Left lobe of liver (tissue), 2 donors: Measurements from ENCODE around the gene PDE9A. TPM values are rescaled to one million over a fixed set of nuclear protein-coding genes. Genes with fewer than 3 reads are reported as not detected.
"Not testable (repeated sequence)": the region's sequence is repeated elsewhere in the genome, so short reads cannot be mapped to it uniquely, and the experiment has no call there.

Source experiments
- ATAC-seq: fragments of 200-7000 bp; cut with Tn5 transposase; one replicate; pipeline ENCODE4 v1.9.1; 2020; ENCODE audit warnings: mild to moderate bottlenecking, moderate library complexity
- DNase-seq: peaks from one replicate; pipeline ENCODE4 v3.0.0-alpha.2; 2020; ENCODE audit warnings: low spot score
- total RNA-seq: library from RNA; stranded (reverse); gene quantifications from one replicate; pipeline ENCODE4 v1.2.1, GENCODE V29; 2021
- donor health status: DM: no; HTN: no; CAD: no; lungs with moderate emphysema.
- donor health status: DM: no; HTN: yes; CAD: no.

Gene PDE9A
- total RNA-seq, 1 donor from 2014 or later = 3.9 TPM

DNA sequence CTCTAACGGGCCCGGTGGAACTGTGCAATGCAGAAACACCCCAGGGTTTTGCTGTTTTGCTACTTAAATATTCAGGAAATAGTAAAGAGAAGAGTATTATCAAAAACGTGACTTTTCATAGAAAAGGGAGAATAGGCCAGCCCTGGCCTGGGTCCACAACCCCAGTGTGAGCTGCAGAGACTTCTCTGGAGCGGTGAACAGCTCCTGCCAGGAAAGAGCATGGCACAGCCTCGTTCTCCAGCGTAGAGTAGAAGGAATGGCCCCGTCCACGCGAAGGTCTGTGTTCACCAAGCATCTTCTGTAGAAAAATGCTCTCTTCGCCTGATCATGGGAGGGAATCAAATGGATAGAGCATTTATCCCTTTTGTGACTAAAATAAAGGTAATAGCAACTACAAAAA lies 51.4 kb downstream of the PDE9A start:
- DNase-seq (no peak), ATAC-seq (no peak)

- DNase-seq = no peak
- ATAC-seq = no peak
Measured at GRCh38 chr21:42705346-42705745, 51.9 kb downstream of the PDE9A start.

DNA sequence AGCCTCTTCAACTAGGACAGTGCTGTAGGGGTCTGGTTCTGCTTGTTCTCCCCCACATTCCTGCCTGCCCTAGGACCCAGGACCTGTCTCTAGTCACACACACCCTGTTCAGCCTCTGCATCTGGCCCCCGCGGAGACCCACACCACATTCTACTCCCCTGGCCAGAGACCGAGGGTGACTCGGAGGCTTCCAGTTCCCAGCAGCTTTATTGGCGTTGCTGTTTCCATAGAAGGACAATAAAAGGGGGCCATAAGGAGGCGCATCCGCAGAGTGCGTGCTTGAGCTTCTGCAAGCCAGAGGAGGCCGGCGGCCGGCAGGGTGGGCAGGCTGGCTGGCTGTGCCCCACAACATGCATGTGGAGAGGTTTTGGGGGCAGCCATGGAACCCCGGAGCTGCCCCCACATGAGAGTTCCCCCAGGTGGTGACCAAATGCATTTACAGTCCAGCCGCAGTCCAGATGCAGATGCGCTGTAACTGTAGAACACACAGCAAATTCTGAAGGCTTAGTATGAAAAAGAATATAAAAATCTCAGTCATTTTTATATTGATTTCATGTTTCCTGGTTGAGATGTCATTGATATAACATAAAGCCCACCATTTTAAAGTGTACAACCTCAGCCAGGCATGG lies 52.4 kb downstream of the PDE9A start:
- ATAC-seq (no peak), DNase-seq (no peak)

DNA sequence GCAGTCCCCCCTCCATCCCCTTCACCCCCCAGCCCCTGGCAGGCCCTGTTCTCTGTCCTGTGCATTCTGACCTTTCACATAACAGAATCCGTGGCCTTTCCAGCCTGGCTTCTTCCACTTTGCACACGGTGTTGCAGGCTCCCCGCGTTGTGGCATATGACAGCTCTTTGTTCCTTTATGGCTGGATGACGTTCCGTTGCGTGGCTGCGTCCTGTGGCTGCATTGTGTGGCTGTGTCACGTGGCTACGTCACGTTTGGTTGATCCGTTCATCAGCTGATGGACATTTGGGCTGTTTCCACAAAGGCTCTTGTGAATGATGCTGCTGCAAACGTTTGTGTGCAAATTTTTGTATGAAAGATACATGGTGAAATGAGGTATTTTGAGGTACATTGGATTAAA lies 53.3 kb downstream of the PDE9A start:
- DNase-seq (no peak), ATAC-seq (no peak)

- no peak for DNase-seq
- no peak for ATAC-seq
Measured at GRCh38 chr21:42707207-42707830, 53.9 kb downstream of the PDE9A start.

GRCh38 chr21:42708107-42708506 lies 54.7 kb downstream of the PDE9A start:
- DNase-seq = no peak
- ATAC-seq = no peak

GRCh38 chr21:42708916-42709315 lies 55.5 kb downstream of the PDE9A start:
- ATAC-seq, DNase-seq: not testable (repeated sequence)

DNA sequence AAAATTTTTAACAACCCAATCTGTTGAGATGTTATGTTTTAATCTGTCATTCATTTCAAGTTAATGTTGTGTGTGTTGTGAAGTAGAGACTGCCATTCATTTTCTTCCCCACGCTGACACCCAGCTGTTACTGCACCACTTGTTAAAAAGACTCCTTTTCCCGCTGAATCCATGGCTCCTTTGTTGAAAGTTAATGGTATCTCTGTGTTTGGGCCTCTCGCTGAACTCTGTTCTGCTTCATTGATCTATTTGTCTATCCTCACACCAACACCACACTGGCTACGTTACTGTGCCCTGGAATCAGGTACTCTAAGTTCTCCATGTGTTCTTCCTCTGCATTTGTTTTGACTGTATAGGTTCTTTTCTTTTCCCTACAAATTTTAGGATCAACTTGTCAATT lies 58.2 kb downstream of the PDE9A start:
- ATAC-seq (peak; percentile 98), DNase-seq (no peak)

GRCh38 chr21:42715427-42715826 lies 62.0 kb downstream of the PDE9A start:
- peak; percentile 60 for ATAC-seq
- DNase-seq = peak; percentile 52

DNA sequence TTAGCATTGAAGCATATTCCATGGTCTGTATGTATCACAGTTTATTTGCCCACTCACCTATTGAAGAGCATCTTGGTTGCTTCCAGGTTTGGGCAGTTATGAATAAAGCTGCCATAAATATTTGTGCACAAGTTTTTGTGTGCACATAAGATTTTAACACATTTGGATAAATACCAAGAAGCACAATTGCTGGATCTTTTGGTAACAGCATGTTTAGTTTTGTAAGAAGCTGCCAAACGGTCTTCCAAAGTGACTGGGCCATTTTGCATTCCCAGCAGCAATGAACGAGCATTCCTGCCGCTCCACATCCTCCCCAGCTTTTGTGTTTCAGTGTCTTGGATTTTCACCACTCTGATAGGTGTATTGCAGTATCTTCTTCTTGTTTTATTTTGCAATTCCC lies 62.7 kb downstream of the PDE9A start:
- DNase-seq (no peak), ATAC-seq (no peak)

- not testable (repeated sequence) for ATAC-seq
Measured at GRCh38 chr21:42720484-42720883, 67.1 kb downstream of the PDE9A start.

GRCh38 chr21:42721341-42721824 lies 68.0 kb downstream of the PDE9A start:
- ATAC-seq (peak; percentile 87), DNase-seq (peak; percentile 68)

More at GRCh38 chr21:42720484-42720883, 67.1 kb downstream of the PDE9A start:
- peak; percentile 32 for DNase-seq

GRCh38 chr21:42722153-42722552 lies 68.7 kb downstream of the PDE9A start:
- ATAC-seq (no peak), DNase-seq (peak; percentile 23)

GRCh38 chr21:42722808-42723473 lies 69.5 kb downstream of the PDE9A start:
- ATAC-seq (no peak), DNase-seq (peak; percentile 40)

GRCh38 chr21:42724226-42724920 lies 71.0 kb downstream of the PDE9A start:
- DNase-seq (peak; percentile 38), ATAC-seq (no peak)

- DNase-seq = no peak
- no peak for ATAC-seq
Measured at GRCh38 chr21:42725416-42725930, 72.1 kb downstream of the PDE9A start.

GRCh38 chr21:42731264-42732032 lies 78.0 kb downstream of the PDE9A start:
- DNase-seq (peak; percentile 42), ATAC-seq (no peak)

GRCh38 chr21:42732033-42732410 lies 78.6 kb downstream of the PDE9A start:
- no peak for ATAC-seq
- peak; percentile 50 for DNase-seq

- peak; percentile 54 for ATAC-seq
- DNase-seq = peak; percentile 61
Measured at GRCh38 chr21:42733037-42733627, 79.7 kb downstream of the PDE9A start.

GRCh38 chr21:42733874-42734273 lies 80.5 kb downstream of the PDE9A start:
- no peak for ATAC-seq
- peak; percentile 37 for DNase-seq
